GM18505 (cell line): ENCODE data around the gene SLC40A1.

ENCODE experiments used
- ATAC-seq: cut with Tn5 transposase; IDR thresholded peaks from one replicate; pipeline ENCODE4 v1.9.1; 2021; ENCODE audit not compliant: unreplicated experiment
- POLR2A ChIP-seq: IDR thresholded peaks from 4 replicates; pipeline ENCODE4 v1.6.1; 2011; ENCODE audit warnings: borderline replicate concordance; ENCODE audit not compliant: insufficient read depth, insufficient read length; ENCODE audit errors: extremely low read depth

The SLC40A1 gene

DNA sequence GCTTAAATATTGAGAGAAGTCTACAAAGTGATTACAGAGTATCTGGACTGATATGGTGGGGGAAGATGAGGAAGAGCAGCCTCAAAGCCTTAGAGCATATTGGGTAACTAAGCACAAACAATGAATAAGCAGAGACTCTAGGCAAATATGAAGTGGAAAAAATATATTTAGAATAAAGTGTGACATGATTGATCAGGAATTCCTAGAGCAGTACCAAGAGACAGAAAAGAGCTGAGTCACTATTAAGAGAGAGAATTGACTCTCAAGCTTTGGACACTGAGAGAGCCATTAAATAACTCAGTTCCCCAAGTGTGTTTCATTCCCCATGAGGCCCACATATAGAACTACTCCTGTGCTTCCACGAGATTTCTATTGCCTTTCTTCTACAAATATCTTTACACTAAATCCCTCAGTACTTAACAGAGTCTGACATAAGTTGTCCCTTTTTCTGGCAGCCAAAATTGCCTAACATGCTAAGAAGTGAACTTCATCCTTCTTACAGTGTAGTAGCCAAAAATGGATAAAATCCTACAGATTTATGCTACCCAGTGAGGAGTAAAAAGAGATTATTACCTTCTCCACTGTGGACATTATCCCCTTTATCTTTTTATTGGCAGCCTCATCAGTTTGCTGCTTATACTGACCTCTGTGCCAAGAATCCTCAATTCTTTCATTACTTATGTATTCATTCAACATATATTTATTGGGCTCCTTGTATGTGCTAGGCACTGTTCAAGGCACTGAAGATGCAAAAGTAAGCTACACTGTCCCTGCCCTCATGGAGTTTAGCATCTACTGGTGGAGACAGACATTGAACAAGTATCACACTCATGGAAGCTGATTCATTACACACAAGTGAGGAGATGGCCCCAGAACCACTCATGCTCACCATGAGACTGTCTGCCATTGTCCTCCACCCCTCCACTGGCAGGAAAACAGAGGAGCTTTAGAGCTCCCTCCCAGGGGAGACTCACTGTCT lies 45.4 kb downstream of the SLC40A1 start:
- no peak for ATAC-seq
- no peak for TF ChIP-seq POLR2A

DNA sequence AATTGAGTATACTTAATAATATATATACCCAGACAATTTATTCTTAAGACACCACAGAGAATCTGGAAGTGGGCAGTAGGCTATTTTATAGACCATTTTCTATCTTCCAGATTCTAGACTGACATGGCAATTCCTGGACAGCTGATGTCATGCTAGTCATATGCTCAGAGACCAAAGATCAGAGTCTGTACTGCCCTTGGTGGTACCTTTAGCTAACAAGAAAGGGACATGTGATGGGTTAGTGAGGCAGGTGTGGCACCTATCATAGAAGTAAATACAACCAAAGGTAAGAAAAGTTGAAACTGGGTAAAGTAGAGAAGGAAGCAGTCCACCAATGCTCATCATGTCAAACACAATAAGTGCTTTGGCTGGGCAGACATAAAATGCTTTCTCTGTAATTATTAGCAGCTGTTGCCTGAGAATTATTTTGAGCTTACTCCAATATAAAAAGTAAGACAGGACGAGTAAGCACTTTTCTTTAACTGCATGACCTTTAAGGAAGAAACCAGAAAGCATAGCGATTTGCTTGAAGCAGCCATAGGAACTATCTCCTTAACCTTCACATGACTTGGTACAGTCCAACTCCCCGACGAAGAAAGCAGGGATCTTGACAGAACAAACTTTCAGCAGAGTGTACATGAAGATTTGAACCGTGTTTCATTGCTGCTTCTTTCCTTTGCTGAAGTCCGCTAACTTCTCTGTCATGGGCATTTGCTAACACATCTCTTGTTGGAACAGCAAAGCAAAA lies 47.1 kb downstream of the SLC40A1 start:
- no peak for TF ChIP-seq POLR2A
- ATAC-seq = no peak

DNA sequence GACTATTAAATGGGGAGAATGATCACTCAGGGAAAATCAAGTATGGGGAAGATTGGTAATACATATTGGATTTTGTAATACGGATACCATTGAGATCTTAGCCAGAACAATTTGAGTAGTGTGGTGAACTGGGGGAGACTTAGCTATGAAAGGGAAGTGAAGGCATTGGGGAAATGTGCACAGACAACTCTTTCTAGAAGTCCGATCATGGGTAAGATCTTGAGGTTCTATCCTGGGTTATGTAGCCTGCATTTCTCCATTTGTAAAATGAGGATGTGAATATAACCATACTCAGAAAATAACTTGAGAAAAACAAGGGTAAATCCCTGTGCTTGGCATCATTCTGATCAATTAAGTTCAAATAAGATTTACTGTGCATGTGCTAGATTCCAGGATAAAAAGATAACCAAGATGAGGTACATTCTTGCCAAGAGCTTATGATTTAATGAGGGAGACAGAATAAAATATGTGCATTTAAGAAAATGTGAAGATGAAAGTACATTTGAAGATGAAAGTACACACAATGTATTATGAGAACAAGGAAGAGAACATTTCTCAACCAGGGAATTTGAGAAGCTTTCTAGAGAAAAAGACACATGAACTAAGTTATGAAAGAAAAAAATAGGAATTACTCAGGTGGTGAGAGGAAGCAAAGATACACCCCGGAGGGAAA lies 49.5 kb downstream of the SLC40A1 start:
- ATAC-seq = no peak

DNA sequence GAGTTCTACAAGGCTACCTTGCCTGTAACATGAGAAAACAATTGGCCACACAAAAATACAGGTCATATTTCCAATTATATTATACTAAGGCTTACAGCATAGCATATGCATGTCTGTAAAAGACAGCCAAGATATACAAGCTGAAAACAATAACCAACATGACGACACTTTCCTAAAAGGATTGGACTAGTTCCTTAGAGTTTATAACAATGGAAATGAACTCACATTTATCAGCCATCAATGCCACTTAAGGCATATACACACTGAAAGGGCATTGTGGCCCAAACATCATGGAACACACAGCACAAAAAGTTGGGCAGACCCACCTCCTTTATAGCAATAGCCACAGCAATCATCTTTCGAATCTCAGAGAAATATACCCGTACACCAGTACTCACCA lies 52.0 kb downstream of the SLC40A1 start:
- no peak for TF ChIP-seq POLR2A
- no peak for ATAC-seq

More for the DNA sequence above, 49.5 kb downstream of the SLC40A1 start:
- TF ChIP-seq POLR2A = no peak

DNA sequence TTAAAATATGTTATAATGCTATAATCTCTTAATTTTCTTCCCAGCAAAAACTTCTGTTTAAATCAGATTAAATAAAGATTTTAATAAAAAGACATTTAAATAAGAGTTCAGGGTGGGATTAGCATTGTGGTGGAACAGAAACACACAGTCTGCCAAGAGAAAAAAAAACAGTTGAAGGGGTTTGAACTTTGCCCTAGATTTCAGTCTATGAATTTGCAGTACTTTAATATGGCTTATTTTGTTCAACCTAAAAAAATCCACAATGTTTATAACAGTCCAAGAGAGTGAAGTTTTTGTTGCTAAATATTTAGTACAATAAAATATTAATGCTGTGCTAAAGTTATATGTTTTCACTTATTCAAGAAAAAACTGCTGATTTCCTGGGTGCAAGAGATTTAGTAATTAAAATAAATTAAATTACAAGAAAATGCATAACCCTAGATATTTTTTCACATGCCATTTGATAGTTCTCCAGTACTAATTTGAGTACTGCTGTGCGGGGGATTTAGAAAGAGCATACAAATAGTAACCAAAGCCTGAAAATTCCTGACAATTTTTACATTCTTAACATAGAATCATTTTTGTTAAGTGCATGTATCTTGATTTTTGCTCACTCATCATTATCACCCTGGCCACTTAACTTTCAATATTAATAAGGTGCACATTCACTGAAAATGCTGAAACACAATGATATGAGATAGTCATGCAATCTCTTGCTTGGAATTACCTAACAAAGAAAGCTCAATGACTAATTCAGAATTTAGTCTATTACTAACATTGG lies 52.6 kb downstream of the SLC40A1 start:
- no peak for TF ChIP-seq POLR2A
- ATAC-seq = no peak

DNA sequence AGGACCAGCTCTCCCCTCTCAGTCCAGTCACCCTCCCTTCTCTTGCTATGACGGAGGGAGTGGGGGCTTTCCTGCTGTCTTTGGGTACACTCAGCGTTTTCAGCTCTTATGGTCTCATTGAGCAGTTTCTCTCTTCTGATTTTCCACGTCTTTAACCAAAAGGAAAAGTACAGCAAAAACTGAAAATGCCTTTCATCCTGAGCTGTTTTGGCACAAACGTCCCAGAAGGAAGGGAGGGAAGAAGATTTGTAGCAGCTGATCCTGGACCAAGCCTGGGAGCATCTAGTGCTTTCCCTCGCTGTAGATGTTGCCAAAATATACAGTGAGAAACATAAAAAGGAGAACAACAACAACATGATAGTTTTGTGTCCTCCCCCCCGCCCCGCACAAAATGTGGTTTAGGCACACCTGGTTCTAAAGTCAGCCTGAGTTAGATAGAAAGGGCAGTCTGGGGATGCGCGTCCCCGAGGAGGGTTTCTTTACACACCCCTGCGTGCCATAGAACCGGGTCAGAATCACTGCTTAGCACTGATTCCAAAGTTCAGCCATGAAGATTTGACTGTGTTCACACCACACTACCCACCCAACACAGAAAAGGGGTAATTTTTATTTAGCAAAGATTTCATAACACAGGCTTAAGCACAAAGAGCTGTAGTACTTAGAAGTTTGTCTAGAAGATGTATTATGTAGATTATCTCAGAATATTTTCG lies 53.4 kb downstream of the SLC40A1 start:
- ATAC-seq = no peak
- no peak for TF ChIP-seq POLR2A

DNA sequence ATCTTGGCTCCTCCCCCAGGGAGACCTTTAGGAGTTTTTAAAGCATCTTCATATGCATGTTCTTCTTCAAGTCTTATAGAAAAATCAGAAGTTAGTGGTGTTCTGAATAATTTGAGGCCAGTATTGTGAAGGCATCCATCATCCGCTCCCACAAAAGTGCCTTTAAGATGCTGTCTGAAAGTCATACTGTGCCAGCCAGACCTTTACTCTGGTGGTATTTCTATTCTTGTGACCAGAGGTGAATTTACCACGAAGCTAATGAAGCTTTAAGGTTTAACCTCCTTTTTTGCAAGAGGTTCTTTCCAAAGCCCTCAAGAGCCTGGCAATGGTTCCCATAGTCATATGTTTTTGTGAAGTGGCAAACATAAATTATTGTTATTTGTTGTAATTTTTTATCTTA lies 54.3 kb downstream of the SLC40A1 start:
- no peak for TF ChIP-seq POLR2A
- no peak for ATAC-seq

DNA sequence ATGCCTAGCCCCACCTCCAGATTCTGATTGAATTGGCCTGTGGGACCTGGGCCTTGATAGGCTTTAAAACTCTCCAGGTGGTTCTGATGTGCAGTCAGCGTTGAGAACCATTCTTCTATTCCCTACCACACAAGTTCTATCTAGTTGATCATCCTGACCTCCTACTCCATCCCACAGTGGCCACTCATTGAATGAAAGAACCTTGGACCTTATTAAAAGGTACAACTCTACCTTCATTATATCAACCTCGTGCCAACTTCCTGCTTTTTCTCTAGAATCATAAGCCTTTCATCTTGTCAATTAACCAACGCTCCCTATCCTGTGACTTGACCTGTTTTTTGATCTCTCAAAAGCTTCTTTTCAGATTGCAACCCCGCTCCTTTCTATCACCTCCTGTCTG lies 55.8 kb downstream of the SLC40A1 start:
- ATAC-seq = no peak
- no peak for TF ChIP-seq POLR2A

DNA sequence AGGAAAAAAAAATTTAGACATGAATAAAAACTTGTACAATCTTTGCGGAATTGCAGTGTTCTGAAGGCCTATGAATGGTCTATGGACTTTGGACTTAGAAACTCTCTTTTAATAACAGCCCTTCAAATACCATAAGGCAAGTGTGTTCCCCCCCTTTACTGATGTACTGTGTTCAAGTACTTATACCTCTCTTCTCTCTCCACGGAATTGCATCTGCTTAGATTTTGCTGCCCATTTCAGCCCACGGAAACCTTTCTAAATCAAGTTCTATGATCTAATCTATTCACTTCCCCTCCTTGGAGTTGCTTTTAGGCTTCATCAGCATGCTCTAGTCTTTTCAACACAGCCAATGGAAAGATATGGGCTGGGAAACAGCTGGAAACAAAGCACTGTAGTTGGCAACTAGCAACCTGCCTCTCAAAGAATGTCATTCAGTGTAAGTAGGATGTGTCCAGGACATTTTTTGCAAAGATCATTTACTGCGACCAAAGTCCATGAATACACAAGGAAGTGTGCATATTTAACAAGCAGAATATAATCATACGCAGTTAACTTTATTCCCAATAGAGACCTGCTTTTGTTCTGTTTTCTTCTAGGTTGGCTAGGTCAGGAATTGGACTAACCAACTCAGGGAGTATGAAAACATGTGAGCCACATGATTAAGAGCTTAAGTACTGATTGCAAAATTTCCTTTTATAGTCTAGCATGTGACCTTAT lies 58.0 kb downstream of the SLC40A1 start:
- TF ChIP-seq POLR2A = no peak

DNA sequence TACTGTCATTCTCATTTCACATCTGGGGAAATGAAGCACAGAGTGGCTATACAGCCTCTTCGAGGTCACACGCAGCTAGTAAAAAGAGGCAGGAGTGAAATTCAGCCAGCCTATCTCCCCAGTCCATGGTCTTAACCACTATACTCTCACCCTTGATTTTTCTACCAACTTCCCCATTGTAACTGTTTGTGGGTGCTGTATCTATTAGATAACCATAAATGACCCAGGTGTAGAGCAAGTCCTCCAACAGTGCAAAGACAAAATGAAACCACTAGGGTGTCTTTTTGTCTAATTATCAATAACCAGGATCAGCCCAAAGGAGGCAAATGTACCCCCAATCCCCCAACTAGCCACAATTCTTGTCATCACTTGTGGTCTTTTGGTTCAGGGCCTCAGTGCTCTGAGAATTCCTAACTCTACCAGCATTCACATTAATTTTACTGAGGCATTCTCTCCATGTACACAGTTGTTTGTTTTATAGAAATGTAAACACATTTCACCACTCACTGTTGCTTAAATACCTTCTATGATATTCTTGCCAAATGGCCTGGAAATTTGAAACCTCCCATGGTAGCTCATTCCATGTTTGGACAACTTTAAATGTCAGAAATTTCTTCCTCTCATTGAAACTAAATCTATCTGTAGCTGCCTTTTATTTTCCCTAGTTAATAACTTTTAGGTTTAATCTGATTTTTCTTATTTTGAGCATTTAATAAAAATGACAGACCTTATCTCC lies 58.7 kb downstream of the SLC40A1 start:
- no peak for TF ChIP-seq POLR2A
- ATAC-seq = peak; percentile 52

More for the DNA sequence above, 58.0 kb downstream of the SLC40A1 start:
- no peak for ATAC-seq
